Upper lobe of left lung (tissue), 4 donors: Measurements from ENCODE around the gene DLL3.

ENCODE experiments used
- CTCF ChIP-seq, 6 experiments: fragments of 450-650 bp in 4 of 6; fragments of 200-600 bp in 2 of 6; sonication (generic) in 2 of 6; IDR thresholded peaks; one replicate each; pipeline ENCODE4 v1.5.1; 2016 to 2019; ENCODE audit warnings: antibody characterized with exemption in 6 of 6
- POLR2A ChIP-seq, 4 donors: fragments of 450-650 bp; IDR thresholded peaks; one replicate each; pipeline ENCODE4 v1.5.1; 2016 to 2017; ENCODE audit warnings: antibody characterized with exemption in 4 of 4, mild to moderate bottlenecking in 2 of 4
- POLR2AphosphoS5 ChIP-seq, 2 donors: sonication (generic); formaldehyde crosslinking; IDR thresholded peaks; one replicate each; pipeline ENCODE4 v1.5.1; 2017; ENCODE audit warnings: antibody characterized with exemption in 2 of 2

- TF ChIP-seq CTCF (IDR thresholded peaks at IDR 0.05) (no peak), POLR2A (IDR thresholded peaks at IDR 0.05) (no peak), POLR2AphosphoS5 (IDR thresholded peaks at IDR 0.05) (no peak)
Observed at GRCh38 chr19:39544911-39545310, 46.2 kb downstream of the DLL3 start.
